Caki2 (cell line): Measurements from ENCODE around the gene ATP5MC3. TPM values are rescaled to one million over a fixed set of nuclear protein-coding genes. Genes with fewer than 3 reads are reported as not detected.
"Not testable (repeated sequence)": the region's sequence is repeated elsewhere in the genome, so short reads cannot be mapped to it uniquely, and the experiment has no call there.

Source experiments
- DNase-seq: peaks from one replicate; pipeline ENCODE4 v3.0.0-alpha.2; 2015; ENCODE audit warnings: low read depth
- in situ Hi-C: cut with HindIII; loops from 2 replicates; pipeline ENCODE4 v1.10.0; 2016; ENCODE audit warnings: low sequenced_read_pairs, low pct_unique_long_range_greater_than_20kb, mixed read lengths
- total RNA-seq: library from RNA; depleted of rRNA; stranded (reverse); fragments of >200 nt; shearing (Covaris generic); gene quantifications from 2 replicates; pipeline ENCODE4 v1.2.3, GENCODE V29; 2014; ENCODE audit warnings: low replicate concordance; rRNA removed

Gene ATP5MC3
- 265 and 271 TPM in 2 replicates for total RNA-seq

GRCh38 chr2:175181104-175181876 is at the start of gene ATP5MC3:
Gene ATP5MC3 (minus strand): TSS chr2:175181710. CDS start chr2:175181393, 317 bp downstream.
- in situ Hi-C loops: no loop called here
- DNase-seq: peak; percentile 93

- in situ Hi-C loops, DNase-seq: not testable (repeated sequence)
These were observed 47.1 kb upstream of the ATP5MC3 start for GRCh38 chr2:175228601-175229000.

GRCh38 chr2:175228179-175228578 is 46.7 kb upstream of the ATP5MC3 start:
- in situ Hi-C loops: no loop called here
- DNase-seq: no peak

GRCh38 chr2:175227393-175227792 is 45.9 kb upstream of the ATP5MC3 start:
- in situ Hi-C loops: no loop called here
- DNase-seq: no peak

- no peak for DNase-seq
- in situ Hi-C loops: no loop called here
These were observed 38.6 kb upstream of the ATP5MC3 start for GRCh38 chr2:175220075-175220474.

GRCh38 chr2:175218551-175218950 is 37.0 kb upstream of the ATP5MC3 start:
- in situ Hi-C loops: no loop called here
- peak; percentile 26 for DNase-seq

- no peak for DNase-seq
- in situ Hi-C loops: no loop called here
These were observed 26.4 kb upstream of the ATP5MC3 start for GRCh38 chr2:175207741-175208438.

- in situ Hi-C loops: no loop called here
- DNase-seq: no peak
These were observed 25.4 kb upstream of the ATP5MC3 start for GRCh38 chr2:175206866-175207265.

- in situ Hi-C loops: no loop called here
These were observed 24.0 kb upstream of the ATP5MC3 start for GRCh38 chr2:175205523-175205922.

GRCh38 chr2:175203621-175204496 is 22.3 kb upstream of the ATP5MC3 start:
- in situ Hi-C loops: no loop called here
- DNase-seq: peak; percentile 35

More at GRCh38 chr2:175205523-175205922, 24.0 kb upstream of the ATP5MC3 start:
- peak; percentile 18 for DNase-seq

- no peak for DNase-seq
- in situ Hi-C loops: no loop called here
These were observed 13.5 kb upstream of the ATP5MC3 start for GRCh38 chr2:175195012-175195411.

- in situ Hi-C loops: no loop called here
- DNase-seq: no peak
These were observed 7.3 kb upstream of the ATP5MC3 start for GRCh38 chr2:175188761-175189160.

- DNase-seq: peak; percentile 21
- in situ Hi-C loops: no loop called here
These were observed 5.9 kb upstream of the ATP5MC3 start for GRCh38 chr2:175187378-175187777.

GRCh38 chr2:175183674-175184073 is 2.2 kb upstream of the ATP5MC3 start:
- in situ Hi-C loops: no loop called here
- DNase-seq: no peak

- in situ Hi-C loops: no loop called here
These were observed 383 bp upstream of the ATP5MC3 start for GRCh38 chr2:175181877-175182308.

GRCh38 chr2:175180701-175181103 is 808 bp downstream of the ATP5MC3 start:
- no peak for DNase-seq
- in situ Hi-C loops: no loop called here

More at GRCh38 chr2:175181877-175182308, 383 bp upstream of the ATP5MC3 start:
- no peak for DNase-seq

GRCh38 chr2:175176624-175177023 is 4.9 kb downstream of the ATP5MC3 start:
- in situ Hi-C loops: no loop called here
- no peak for DNase-seq

- peak; percentile 66 for DNase-seq
- in situ Hi-C loops: no loop called here
These were observed 5.6 kb downstream of the ATP5MC3 start for GRCh38 chr2:175175896-175176295.
